Measurements from ENCODE around the gene LSM11.
"Not testable (repeated sequence)": the region's sequence is repeated elsewhere in the genome, so short reads cannot be mapped to it uniquely, and the experiment has no call there.

LSM11 gene

DNA sequence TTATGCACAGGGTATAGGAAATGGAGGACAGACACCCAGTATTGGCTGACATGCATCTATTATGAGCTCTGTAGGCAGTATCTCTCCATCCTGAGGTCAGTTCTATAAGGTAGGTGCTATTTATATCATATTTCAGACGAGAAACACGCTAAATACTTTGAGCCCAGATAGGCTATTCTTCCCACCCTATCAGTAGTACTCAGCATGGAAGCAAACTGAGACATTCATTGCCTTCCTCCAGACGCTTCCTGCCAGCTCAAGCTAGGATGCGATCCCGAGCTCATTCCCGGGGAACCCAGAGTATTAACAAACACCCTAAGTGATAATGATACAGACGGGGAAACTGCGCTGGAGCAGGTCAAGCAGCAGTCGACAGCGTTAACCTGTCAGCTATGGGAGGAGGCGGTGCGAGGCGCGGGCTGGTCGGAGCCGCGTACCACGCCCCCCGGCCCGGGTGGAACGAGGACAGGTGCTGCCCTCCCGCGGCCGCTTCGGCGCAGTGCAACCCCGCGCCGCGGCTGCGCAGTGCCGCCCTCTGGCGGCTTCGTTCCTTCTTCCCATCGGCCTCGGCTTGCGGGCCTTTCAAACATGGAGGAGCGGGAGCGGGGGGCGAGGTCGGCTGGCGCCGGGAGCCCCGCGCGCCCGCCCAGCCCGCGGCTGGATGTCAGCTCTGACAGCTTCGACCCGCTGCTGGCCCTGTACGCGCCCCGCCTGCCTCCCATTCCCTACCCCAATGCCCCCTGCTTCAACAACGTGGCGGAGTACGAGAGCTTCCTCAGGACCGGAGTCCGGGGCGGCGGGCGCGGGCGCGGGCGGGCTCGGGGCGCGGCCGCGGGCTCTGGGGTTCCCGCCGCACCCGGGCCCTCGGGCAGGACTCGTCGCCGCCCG lies at the start of gene LSM11:
Gene LSM11, plus strand, starts transcription at position 550 of the 888 bp plus-strand sequence. Its CDS starts 39 bp downstream, at position 589.
- no peak within 1 kb of the TSS for H3K27ac ChIP-seq (ENCODE audit: low read length)

DNA sequence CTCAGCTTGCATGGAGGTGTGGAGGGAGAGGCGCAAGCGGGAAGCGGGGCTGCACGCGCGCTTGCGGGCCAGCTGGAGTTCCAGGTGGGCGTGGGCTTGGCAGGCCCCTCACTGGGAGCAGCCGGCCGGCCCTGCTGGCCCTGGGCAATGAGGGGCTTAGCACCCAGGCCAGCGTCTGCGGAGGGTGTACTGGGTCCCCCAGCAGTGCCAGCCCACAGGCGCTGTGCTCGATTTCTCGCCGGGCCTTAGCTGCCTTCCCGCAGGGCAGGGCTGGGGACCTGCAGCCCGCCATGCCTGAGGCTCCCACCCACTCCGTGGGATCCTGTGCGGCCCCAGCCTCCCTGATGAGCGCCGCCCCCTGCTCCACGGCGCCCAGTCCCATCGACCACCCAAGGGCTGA lies 49.7 kb upstream of the LSM11 start:
- H3K4me2 ChIP-seq (ENCODE audit: low read length); H3K27me3 ChIP-seq (ENCODE audit: low read depth, low read length); H3K4me1 ChIP-seq (ENCODE audit: low read length); H3K27ac ChIP-seq (ENCODE audit: low read length); H2AFZ ChIP-seq (ENCODE audit: low read depth, low read length); H3K9ac ChIP-seq (ENCODE audit: low read length); H3K9me3 ChIP-seq (ENCODE audit: insufficient read depth, low read length); H3K36me3 ChIP-seq (replicated peaks; ENCODE audit: low read depth, low read length); H3K79me2 ChIP-seq (ENCODE audit: low read length); H4K20me1 ChIP-seq (ENCODE audit: insufficient read depth, low read length); H3K4me3 ChIP-seq (ENCODE audit: low read length): not testable (repeated sequence)

More for the DNA sequence above, at the start of gene LSM11:
- H3K79me2 ChIP-seq (ENCODE audit: low read length): 0 out of 2 replicates have a peak, but pooled peaks cover 4% of the 10 kb centered on the region
- H3K9me3 ChIP-seq (ENCODE audit: insufficient read depth, low read length): no peaks in the 10 kb centered on the region
- TF ChIP-seq, protein P1, sequence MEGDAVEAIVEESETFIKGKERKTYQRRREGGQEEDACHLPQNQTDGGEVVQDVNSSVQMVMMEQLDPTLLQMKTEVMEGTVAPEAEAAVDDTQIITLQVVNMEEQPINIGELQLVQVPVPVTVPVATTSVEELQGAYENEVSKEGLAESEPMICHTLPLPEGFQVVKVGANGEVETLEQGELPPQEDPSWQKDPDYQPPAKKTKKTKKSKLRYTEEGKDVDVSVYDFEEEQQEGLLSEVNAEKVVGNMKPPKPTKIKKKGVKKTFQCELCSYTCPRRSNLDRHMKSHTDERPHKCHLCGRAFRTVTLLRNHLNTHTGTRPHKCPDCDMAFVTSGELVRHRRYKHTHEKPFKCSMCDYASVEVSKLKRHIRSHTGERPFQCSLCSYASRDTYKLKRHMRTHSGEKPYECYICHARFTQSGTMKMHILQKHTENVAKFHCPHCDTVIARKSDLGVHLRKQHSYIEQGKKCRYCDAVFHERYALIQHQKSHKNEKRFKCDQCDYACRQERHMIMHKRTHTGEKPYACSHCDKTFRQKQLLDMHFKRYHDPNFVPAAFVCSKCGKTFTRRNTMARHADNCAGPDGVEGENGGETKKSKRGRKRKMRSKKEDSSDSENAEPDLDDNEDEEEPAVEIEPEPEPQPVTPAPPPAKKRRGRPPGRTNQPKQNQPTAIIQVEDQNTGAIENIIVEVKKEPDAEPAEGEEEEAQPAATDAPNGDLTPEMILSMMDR (IDR thresholded peaks at IDR 0.05; ENCODE audit: low read depth, low read length): peak; percentile 92
- TF ChIP-seq EZH2phosphoT487 (IDR thresholded peaks at IDR 0.05; ENCODE audit: low read depth): no peak
- H3K9ac ChIP-seq (ENCODE audit: low read length): peak within 1 kb of the TSS; percentile 72
- H3K27me3 ChIP-seq (ENCODE audit: low read depth, low read length): no peaks in the 10 kb centered on the region
- peak within 1 kb of the TSS; percentile 66; the same call in 1 of the 2 replicates for H2AFZ ChIP-seq (ENCODE audit: low read depth, low read length)
- H3K4me1 ChIP-seq (ENCODE audit: low read length): peaks cover 10% of the 10 kb centered on the region; the same call in 1 of the 2 replicates
- H4K20me1 ChIP-seq (ENCODE audit: insufficient read depth, low read length): no peaks in the 10 kb centered on the region
- peak within 1 kb of the TSS; percentile 92 for H3K4me2 ChIP-seq (ENCODE audit: low read length)
- peaks cover 6% of the 10 kb centered on the region for H3K36me3 ChIP-seq (replicated peaks; ENCODE audit: low read depth, low read length)
- peak within 1 kb of the TSS; percentile 89 for H3K4me3 ChIP-seq (ENCODE audit: low read length)

DNA sequence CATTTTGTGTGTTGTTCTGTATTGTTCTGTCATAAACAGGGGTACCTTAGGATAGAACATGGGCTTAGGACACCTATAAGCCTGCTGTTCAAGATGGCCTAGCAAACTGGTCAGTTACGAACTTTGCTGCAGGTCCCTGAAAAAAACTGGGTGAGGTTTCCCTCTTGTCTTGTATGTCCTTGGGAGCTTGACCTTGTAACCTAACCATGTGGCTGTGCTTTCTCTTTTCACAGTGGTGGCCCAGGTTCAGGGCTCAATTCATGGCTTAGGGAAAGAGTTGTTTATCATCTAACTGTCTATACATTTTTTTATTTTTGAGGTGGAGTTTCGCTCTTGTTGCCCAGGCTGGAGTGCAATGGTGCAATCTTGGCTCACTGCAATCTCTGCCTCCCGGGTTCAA lies 47.4 kb upstream of the LSM11 start:
- H3K27me3 ChIP-seq (ENCODE audit: low read depth, low read length): not testable (repeated sequence)

DNA sequence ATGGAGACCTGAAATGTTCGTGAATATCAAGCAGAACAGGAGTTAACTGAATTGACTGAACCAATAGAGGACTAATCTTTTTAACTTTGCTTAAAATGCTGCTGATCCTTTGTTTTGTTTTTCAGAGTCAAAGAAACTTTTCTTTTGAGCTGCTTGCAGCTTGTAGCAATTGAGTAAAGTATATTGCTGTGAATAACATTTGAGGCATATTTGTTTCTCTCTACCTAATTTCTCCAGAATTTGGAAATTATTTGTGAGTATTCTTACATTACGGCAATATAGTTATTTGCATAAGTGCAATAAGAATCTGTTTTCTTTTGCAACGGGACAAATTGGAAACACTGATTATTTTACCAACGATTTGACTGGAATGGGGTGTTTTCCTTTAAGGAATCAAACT lies 44.8 kb upstream of the LSM11 start:
- not testable (repeated sequence) for H3K27ac ChIP-seq (ENCODE audit: low read length); H3K9me3 ChIP-seq (ENCODE audit: insufficient read depth, low read length); H2AFZ ChIP-seq (ENCODE audit: low read depth, low read length); H3K4me3 ChIP-seq (ENCODE audit: low read length); H3K4me1 ChIP-seq (ENCODE audit: low read length); H3K4me2 ChIP-seq (ENCODE audit: low read length); H3K36me3 ChIP-seq (replicated peaks; ENCODE audit: low read depth, low read length); H4K20me1 ChIP-seq (ENCODE audit: insufficient read depth, low read length); H3K79me2 ChIP-seq (ENCODE audit: low read length); H3K27me3 ChIP-seq (ENCODE audit: low read depth, low read length); H3K9ac ChIP-seq (ENCODE audit: low read length)

More for the DNA sequence above, 47.4 kb upstream of the LSM11 start:
- H3K79me2 ChIP-seq (ENCODE audit: low read length); H3K27ac ChIP-seq (ENCODE audit: low read length); H2AFZ ChIP-seq (ENCODE audit: low read depth, low read length); H3K9me3 ChIP-seq (ENCODE audit: insufficient read depth, low read length); H3K4me3 ChIP-seq (ENCODE audit: low read length); H3K9ac ChIP-seq (ENCODE audit: low read length); H3K36me3 ChIP-seq (replicated peaks; ENCODE audit: low read depth, low read length); H3K4me1 ChIP-seq (ENCODE audit: low read length); H4K20me1 ChIP-seq (ENCODE audit: insufficient read depth, low read length); H3K4me2 ChIP-seq (ENCODE audit: low read length): not testable (repeated sequence)

DNA sequence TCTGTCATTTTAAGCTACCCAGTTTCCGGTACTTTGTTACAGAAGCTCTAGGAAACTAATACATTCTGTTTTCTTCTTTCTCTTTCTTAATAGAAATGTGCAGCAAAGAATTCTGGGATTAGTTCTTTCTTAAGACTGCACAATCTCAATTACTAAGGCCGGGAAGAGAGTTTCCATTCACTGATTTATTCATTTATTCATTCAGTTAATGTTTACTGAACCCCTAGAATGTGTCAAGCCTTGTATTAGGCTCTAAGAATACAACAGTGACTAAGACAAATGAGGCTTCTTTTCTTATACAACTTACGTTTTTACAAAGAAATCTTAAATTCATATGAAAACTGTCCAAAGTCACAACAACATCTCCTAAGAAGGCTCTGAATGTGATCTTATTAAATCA lies 39.8 kb upstream of the LSM11 start:
- no peak overlapping the region for H3K4me3 ChIP-seq (ENCODE audit: low read length)

More for the DNA sequence above, 39.8 kb upstream of the LSM11 start:
- H3K27ac ChIP-seq (ENCODE audit: low read length): no peak overlapping the region
- no peaks in the 10 kb centered on the region for H3K79me2 ChIP-seq (ENCODE audit: low read length)
- no peaks in the 10 kb centered on the region for H3K36me3 ChIP-seq (replicated peaks; ENCODE audit: low read depth, low read length)
- no peaks in the 10 kb centered on the region for H3K27me3 ChIP-seq (ENCODE audit: low read depth, low read length)
- no peak overlapping the region for H2AFZ ChIP-seq (ENCODE audit: low read depth, low read length)
- no peak for TF ChIP-seq EZH2phosphoT487 (IDR thresholded peaks at IDR 0.05; ENCODE audit: low read depth)
- TF ChIP-seq, protein P1 (IDR thresholded peaks at IDR 0.05; ENCODE audit: low read depth, low read length): no peak
- 0 out of 2 replicates have a peak, but pooled peaks cover under 1% of the 10 kb centered on the region for H3K9me3 ChIP-seq (ENCODE audit: insufficient read depth, low read length)
- H3K9ac ChIP-seq (ENCODE audit: low read length): no peak overlapping the region
- no peak overlapping the region for H3K4me2 ChIP-seq (ENCODE audit: low read length)
- no peaks in the 10 kb centered on the region for H3K4me1 ChIP-seq (ENCODE audit: low read length)
- H4K20me1 ChIP-seq (ENCODE audit: insufficient read depth, low read length): no peaks in the 10 kb centered on the region

Data from OCI-LY3 (cell line).